Activated CD8-positive, alpha-beta memory T cell treated with anti-CD3 and anti-CD28 coated beads, Interleukin-2, amount 50 U/mL, for 48 hours (primary cell): ENCODE measurements around the gene KCNJ5.

ENCODE experiments used
- DNase-seq: peaks from one replicate; pipeline ENCODE4 v3.0.0-alpha.2; 2020

KCNJ5 gene

DNA sequence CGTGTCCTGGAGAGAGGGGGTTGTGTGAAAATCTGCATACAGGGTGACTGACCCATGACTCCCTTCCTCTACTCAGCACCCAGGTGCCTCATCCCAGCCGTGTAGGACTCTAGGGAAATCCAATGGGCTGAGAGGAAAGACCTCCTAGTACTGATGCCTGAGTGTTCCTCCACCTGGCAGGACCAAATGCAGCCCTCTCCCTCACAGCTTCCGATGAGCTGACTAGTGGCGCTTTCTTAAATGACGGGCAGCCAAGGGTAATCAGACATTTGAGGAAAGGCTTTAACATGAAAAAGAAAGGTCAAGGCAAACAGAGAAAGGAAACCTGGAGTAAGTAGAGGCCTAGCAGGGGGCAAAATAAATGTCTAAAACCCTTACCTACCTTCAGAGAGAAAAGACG, 19.1 kb upstream of the KCNJ5 start:
- DNase-seq, result no peak

DNA sequence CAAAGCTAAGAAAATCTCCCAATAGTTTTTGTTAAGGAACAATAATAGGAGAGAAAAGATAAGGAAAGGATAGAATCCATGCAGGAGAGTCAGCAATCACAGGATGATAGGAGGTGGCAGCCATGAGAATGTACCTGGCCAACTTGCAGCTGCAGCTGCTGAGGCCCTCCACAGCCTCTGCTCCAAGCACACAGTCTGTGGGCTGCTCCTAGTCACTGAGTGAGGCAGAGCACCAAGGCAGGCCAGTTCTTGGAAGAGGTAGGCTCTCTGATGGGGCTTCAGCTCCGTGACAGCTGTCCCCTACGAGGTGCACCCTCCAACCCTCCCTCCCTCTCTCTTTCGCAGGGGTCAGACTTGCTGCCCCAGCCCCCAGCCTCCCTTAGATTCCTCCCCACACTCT, 18.6 kb upstream of the KCNJ5 start:
- peak; percentile 46 for DNase-seq

DNA sequence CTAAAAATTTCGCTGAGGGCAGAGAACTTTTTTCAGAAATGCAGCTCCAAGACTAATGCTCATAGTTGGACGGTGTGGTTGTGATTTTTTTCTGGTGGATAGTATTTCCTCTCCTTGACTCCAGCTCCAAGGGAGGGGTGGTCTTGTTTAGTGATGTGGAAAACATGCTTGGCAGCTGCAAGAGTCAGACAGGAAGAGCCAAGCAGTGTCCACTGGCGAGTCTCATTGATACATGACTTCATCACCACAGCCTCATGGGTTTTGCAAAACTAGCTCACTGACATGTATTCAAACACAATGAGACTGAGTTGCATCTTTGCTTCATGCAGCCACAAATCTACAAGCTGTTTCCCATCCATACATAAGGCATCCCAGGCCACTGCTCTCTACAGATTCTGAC, 16.7 kb upstream of the KCNJ5 start:
- DNase-seq, result peak; percentile 32

DNA sequence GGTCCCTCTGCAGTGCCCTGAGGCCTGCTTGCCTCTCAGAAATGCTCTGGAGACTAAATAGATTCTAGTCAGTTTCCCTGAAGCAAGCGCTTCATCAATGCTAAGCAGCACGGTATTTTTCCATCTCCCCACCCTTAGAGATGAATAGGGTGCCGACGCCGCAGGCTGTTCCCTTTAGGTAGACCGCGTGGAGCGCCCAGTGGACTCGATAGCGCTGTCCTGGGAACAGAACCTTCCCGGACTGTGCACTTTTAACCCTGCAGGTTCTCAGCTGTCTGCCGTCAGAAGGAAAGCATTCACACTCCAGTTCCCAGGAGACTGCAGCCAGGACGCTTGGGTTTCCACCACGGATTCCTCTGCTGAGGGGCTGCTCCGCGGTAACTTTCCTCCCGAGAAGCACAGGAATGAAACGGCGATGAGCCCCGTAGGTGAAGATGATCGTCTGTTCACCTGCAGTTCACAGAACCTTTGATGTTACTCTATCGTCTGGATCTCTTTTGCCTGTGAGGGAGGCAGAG, 15.0 kb upstream of the KCNJ5 start:
- DNase-seq, result peak; percentile 25

DNA sequence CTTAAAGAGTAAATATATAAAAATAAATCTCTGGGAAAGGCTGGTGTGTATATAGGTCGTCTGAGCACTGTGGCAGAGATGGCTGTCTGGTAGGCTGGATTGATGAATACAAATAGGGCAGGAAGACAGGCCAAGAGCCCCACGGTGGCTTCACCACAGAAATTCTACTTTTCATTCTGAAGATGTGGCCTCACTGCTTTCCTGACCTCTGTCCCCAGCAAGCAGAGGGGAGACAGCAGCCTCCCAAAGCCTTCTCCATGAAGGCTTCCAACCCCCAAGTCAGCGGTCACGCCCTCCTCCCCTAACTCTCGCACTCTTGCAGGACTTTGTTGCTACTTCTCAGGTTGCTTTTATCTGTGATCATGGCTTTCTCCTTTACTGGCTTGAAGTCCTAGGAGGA, 13.4 kb upstream of the KCNJ5 start:
- peak; percentile 33 for DNase-seq

DNA sequence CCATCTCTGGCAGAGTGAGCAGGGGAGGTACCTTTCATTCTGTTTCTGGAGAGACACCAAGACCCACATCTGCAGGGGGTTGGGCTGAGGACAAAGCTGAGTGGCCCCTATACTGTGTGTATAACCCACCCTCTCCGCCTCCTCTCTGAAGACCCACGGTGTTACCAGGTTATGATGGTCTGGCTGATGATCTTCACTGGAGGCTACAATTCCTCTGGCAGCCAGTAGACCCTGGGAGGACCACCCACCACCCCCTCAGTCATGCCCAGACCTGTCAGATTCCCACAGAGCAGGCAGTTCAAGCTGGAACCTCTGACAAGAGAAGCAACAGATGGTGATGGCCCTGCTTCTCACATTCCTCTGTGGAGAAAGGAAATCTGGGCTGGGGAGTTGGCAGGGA, 12.7 kb upstream of the KCNJ5 start:
- no peak for DNase-seq

DNA sequence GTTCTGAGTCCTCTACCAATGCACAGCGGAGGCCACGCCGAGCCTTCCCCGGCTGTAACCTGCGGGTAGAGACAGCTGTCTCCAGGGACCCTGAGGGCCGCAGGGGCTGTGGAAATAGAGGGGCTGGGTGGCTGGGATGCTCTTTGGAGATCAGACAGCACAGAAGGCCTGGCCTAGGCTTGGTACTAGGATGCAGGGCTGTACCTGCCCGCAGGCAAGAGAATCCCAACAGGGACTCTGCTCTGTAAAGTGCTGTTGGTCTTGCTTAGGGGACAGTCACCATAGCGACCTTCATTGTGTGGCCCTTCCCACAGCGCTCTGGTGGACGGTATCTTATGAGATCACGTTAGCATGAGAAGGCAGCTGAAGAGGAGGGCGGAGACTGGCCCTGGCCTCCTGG, 11.3 kb upstream of the KCNJ5 start:
- peak; percentile 30 for DNase-seq

DNA sequence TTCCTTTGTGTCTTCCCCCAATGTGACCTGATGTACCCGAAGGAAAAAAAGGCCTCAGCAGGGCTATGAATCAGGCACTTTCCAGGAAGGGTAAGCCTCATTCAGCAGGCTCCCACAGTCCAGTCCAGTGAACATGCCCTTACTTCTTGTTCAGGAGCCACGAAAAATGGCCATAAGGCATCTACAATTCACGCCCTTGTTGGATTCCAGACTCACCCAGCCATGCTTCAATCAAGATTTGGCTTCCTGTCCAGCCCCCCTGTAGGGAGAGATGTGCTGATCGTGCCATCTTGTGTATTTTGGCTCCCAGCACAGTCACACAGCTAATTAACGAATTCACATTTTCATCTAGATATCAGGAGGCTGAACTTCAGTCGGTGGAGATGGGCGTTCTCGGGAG, 9.9 kb upstream of the KCNJ5 start:
- DNase-seq, result peak; percentile 39

DNA sequence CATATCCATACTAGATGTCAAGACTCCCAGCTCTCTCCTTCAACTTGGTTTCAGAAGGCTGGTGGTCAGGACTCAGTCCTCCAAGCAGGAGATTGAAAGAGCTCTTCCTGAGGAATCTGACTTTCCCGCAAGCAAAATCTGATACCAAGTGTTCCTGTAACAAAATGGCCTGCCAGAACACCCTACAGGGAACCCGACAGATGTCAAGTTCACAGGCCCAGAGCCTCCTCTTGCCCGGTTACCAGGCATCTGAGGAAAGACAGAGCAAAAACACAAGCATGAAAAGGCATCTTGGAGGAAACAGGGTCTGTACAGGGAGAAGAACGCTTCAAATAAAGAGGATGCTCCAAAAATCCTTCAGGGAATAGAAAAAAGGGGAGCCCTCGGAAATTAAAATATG, 8.7 kb upstream of the KCNJ5 start:
- no peak for DNase-seq

DNA sequence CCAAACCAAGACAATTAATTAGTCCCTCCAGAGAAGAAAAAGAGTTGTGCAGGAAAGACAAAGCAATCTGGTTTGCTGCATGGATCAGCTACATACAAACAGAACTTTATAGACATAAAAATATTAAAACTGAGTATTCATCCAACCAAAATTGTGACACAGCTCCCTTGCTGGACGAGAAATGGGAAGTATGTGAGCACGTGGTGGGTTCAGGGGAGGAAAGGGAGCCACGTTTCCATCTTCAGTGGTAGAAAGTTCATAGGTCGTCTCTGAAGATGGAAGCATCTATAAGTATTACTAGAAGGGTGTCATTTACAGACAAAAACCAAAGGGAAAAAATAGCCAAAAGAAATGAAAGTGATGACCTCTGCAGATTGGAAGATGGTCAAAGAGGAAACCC, 7.1 kb upstream of the KCNJ5 start:
- no peak for DNase-seq

DNA sequence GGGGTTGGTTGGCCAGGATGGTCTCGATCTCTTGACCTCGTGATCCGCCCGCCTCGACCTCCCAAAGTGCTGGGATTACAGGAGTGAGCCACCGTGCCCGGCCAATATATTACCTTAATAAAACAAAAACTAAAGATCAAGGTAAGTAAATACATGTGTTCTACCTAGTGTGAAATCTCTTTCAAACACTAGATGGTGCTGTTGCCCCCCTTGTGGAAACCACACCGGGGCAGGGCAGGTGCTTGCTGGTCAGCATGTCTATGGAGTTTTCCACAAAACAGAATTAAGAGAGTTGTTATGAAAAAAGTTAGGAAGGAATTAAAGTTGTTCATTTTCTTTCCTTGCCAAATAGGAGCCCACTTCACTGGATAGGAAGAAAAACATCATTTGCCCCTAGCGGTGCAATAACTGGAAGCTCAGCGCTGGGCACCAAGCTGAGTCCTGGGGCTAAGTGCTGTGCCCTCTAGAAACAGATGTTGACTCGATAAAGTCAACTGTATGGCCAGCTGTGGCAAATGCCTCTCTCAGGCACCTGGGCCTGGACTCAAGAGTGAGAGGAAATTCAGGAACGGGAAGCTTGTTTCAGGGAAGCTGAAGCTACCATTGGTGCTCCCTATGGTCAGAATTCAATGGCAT, 6.3 kb upstream of the KCNJ5 start:
- DNase-seq, result peak; percentile 75

DNA sequence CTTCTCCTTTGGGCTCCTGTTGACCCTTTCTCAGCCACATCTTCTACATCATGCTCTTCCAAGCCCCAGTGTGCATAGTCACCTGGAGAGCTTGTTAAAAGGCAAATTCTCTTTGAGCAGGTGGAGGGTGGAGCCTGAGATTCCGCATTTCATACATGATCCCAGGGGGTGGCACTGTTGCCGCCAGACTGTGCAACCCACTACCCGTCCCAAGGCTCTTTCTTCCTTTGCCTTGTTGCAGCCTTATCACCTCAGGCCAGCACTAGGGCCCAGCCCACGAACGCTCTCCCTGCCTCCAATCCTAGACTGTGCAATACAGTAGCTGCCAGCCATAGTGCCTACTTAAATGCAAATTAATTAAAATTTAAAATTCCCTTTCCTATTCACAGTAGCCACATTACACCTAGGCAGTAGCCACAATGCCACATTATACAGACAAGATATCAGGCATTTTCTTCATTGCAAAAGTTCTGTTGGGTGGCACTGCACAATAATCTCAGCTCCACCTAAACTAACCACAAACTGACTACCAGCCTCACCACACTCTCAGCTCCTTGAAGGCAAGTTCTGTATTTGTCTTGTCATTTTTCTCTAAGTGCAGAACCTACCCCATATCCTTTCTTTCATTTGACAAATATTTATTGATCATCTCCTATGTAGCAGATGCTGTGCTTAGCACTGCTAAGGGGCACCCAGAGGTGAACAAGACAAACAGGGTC, 4.6 kb upstream of the KCNJ5 start:
- peak; percentile 34 for DNase-seq

DNA sequence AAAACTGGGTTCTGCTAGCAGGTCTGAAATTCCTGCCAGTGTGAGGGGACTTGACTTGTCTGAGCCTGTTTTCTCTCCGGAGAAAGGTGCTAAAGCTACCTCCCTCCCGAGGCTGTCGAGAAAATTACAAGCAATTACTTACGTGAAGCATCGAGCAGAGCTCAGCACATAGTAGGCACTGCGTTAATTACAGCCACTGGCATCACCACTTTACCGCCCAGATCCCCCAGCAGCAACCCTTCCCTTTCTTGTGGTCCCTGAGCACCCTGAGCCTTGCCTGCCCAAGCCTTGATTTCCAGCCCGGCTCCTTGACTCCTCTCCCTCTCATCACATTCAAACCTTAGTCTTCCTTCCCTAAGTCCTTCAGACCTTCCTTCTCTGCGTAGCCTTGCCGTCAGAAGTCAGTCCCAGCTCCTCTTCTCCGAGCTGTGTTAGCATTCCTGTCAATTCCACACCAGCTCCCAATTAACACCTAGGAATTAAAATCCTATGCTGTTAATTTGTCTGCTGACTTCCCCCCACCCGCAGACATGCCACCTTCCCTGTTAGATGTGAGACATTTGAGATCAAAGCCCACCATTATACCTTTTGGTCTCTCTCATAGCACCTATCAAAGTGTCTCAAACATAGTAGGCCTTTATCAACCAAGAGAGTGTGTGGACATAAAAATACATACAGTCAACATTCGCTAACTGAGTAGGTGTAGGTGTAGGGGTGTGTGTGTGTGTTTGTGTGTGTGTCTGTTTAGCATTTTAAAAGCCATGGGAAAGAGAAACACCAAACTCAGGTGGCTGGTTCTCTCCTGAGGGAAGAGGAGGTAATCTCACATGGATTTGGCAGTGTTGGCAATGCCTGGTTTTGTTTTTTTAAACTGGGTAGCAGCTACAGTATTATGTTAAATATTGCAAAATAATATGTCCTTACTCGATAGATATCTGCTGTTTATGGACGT, 2.8 kb upstream of the KCNJ5 start:
- peak; percentile 13 for DNase-seq

DNA sequence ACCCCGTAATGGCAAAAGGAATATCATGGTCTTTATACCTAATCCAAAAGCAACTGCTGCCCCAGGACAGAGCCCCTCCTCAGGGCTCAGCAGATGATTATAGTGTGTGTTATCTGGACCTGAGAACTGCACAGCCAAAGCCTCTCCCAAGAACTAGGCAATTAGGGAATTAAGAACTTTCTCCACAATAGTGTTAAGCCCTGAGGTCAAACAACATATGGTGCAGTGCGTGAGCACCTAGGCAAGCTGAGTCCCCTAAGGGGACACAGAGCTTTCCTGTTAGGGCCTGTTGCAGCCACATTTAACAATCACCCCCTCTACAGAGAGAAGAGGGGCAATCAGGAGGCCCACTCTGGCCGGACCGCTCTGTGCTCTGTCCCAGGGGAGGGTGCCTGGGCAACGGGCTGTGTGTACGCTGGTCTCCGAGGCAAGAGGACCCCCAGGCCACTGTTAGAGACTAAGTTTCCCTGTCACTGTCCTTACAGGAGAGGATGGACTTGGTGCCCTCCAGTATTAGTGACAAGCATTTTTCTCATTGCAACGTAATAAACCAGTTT, 1.4 kb upstream of the KCNJ5 start:
- DNase-seq, result no peak

DNA sequence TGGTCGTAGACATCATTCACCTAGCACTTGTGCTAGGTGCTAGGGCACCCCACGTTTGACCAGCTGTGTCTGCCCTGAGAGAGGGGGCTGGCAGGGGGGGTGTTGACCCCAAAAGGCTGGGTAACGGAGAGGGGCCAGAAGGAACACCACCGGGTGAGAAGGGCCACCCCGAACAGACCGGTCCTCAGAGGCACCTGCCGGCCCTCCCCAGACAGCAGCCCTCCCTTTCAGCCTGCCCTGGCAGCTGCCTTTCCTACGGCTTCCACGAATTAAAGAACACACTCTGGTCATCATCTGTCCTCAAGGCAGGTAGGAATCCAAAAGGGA, 977 bp upstream of the KCNJ5 start:
- DNase-seq, result no peak

DNA sequence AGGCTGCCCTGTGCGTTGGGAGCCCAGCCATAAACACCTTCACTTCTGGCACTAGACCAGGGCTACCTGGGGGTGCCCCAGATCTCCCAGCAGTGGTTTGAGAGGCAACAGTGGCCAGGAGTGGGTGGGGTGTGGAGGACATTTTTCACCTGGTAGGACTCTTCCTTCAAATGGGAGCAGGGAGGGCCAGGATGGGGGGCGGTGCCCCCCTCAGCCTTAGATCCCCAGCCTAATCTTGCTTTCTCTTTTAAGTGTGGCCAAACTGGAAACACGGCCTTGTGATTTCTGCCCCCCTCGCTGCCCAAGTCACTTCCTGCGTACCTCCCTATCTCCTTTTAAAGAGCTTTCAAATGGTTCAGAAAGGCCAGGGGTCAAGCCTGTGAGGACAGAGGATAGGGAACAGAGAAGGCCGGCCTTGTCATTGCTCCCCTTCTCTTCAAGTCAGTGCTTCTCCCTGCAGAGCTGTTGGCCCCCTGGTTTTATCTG, 800 bp downstream of the KCNJ5 start:
- DNase-seq, result no peak

DNA sequence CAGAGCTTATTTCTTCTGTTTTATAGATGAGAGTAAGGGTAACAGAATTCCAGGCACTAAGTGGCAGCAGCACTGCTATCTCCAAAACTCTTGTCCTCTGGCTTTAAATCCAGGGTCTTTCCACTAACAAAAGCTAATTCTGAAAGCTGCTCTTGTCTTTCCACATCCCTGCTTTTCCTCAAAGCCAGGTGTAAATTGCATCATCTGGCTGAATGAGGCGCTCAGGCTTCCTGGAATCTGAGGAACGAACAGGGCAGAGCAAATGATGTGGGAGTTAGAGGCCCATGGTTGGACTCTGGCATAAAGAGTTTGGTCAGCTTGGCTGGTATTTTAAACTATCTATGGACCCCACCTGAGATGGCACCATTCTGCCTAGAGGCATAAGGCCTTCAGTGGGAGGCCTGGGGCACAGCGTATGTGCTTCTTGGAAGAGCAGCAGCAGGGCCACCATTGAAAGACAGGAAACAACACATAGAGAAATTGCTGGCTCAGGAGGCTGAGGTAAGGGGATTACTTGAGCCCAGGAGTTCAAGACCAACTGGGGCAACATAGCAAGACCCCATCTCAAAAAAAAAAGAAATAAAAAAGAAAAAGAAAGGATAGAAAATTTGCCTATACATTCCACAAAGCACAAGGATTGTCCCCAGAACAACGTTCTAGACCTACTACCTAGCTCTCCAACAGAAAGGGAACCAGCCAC, 1.9 kb downstream of the KCNJ5 start:
- no peak for DNase-seq

DNA sequence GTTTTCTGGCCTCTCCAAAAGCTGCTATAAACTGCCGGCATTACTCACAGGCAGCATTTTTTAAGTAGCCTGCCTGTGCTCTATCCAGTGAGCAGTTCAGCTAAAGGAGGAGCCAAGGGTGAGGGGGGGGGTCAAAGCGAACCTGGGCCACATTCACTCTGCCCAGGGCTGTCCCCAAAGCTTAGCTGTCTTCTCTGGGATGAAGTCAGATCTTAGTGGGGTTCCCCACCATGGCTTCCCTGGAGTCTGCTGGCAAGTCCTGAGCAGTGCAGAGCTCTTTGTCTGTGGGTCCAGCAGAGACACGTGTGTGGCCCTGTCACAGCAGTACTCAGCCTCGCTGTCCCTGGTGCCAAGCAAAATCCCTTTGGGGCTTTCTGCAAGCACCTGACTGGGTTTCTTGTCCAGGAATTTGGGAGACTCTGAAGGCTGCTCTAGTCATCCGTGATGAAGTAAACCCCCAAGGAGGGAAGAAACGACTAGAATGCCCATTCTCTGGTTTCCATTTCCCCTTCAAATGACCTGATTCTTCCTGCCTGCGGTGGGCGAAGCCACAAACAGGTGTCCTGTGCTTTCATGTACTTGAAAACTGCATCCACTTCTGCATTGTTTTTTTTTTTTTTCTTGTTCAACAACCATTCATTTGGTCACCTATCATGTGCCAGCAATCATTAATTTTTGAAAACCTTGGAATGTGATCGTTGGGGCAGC, 2.6 kb downstream of the KCNJ5 start:
- no peak for DNase-seq

DNA sequence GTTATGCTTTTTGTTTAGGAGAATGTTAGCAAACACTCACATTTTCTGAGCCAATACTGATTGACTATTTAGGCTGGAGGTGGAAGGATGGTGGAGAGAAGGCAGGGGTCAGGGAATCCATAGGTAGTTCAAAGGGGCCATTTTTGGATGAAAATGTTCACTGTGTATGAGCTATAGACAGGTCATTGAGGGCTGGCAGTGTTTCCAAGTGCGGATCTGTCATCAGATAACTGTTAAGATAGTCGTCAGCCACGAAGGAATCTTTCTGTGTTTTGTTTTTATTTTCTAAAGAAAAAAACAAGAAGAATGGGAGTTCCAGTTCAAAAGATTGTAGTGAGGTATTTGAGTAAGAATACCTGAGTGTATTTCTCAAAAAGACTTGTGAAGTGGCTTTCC, 3.1 kb downstream of the KCNJ5 start:
- DNase-seq, result no peak

DNA sequence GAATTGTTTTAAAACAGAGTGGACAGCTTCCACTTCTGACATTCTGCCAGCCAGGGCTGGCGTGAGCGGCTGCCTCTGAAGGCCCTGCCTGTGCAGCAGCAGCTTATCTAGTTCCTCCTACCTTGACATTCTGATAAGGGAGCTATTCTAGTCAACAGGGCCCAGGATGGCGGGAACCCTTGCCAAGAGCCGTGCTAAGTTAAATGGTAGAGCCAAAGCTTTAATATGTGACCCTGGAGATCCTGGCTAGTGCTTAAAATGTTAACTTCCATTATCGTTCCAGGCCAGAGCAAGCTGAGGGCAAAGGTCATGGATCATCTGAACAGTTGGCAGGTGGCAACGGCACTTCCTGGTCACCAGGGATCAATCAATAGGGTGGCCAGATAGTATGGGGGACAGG, 3.5 kb downstream of the KCNJ5 start:
- no peak for DNase-seq

DNA sequence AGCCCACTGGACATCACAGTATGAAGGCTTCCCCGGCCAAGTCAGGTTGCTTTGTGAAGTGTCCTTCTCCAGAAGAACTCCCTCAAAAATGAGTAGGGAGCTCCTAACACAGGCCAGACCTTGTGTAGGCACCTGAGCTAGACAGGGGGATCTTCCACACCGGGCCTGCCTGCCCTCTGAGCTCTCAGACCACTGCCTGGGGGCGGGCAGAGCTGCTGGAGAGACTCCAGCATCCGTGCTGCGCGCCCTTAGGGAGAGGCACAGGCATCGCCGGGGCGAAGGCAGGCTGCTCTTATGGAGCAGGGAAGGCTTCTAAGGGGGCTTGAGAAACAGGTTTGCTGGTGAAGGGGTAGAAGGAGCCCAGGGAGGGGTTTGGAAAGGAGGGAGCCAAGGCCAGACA, 4.4 kb downstream of the KCNJ5 start:
- no peak for DNase-seq

DNA sequence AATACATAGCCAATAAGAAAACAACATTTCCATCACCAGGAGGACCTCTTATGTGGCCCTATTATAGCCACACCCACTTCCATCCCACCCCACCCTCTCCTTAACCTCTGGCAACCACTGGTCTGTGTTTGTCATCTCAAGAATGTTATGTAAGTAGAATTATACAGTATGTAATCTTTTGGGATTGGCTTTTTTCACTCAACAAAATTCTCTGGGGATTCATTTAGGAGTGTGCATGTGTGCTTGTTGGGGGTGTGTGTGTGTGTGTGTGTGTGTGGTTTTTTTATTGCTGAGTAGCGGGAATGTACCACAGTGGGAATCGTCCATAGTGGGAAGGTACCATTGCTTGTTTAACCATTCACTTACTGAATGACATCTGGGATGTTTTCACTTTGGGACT, 5.2 kb downstream of the KCNJ5 start:
- no peak for DNase-seq
